ENCODE results near the gene ZFYVE28.

GRCh38 chr4:2270341-2271165 is 147.9 kb downstream of the ZFYVE28 start:
- TF ChIP-seq CTCF (IDR thresholded peaks at IDR 0.05) = no peak
- no peak for TF ChIP-seq EZH2 (IDR thresholded peaks at IDR 0.05; ENCODE audit: borderline replicate concordance, insufficient read depth, low read depth, low read length, poor library complexity, severe bottlenecking)

Measured in B cell (primary cell).